ENCODE results near the gene VPS45.

DNA sequence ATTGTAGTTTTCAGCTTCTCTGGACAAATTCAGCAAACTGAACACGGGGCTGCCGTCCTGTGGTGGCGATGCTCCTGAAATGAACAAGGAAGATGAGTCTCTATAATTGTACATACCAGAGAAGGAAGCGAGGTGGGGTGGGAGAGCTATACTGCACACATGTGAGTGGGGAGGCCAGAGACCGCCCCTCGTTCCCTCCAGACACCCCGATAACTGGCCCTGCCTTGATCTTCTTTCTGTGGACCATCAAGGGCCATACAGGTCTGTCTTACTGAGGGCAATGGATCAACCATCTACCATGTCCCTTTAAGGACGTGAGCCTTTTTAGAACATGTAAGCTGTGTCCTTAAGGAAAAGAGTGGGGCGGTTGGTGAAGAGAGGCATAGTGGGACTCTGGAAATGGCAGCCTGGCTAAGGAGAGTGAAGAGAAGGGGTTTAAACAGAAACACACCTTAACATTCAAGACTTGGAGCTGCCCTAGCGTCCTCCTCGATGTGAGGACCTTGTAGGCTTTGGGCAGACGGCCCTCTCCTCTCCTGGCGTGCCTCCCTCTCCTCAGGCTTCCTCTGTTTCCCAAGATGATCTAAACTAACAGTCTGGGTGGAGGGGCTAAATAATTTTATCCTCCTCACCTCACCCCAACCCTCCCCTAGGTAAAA is 88.0 kb downstream of the VPS45 start:
- no peak for TF ChIP-seq EZH2 (IDR thresholded peaks at IDR 0.05; ENCODE audit: borderline replicate concordance, low read depth, low read length, poor library complexity, severe bottlenecking)
- TF ChIP-seq, protein P1, sequence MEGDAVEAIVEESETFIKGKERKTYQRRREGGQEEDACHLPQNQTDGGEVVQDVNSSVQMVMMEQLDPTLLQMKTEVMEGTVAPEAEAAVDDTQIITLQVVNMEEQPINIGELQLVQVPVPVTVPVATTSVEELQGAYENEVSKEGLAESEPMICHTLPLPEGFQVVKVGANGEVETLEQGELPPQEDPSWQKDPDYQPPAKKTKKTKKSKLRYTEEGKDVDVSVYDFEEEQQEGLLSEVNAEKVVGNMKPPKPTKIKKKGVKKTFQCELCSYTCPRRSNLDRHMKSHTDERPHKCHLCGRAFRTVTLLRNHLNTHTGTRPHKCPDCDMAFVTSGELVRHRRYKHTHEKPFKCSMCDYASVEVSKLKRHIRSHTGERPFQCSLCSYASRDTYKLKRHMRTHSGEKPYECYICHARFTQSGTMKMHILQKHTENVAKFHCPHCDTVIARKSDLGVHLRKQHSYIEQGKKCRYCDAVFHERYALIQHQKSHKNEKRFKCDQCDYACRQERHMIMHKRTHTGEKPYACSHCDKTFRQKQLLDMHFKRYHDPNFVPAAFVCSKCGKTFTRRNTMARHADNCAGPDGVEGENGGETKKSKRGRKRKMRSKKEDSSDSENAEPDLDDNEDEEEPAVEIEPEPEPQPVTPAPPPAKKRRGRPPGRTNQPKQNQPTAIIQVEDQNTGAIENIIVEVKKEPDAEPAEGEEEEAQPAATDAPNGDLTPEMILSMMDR (conservative IDR thresholded peaks at IDR 0.05; ENCODE audit: low read depth, low read length): no peak
